Neural progenitor cell (in vitro differentiated cells): ENCODE data around the gene CRK.

ENCODE experiments used
- EZH2phosphoT487 ChIP-seq: fragments of 200-600 bp; sonication (generic); IDR thresholded peaks from 2 replicates; pipeline ENCODE4 v1.6.1; 2017; ENCODE audit warnings: antibody characterized with exemption
- TF ChIP-seq, protein P1 (sequence below): fragments of 200-600 bp; sonication (generic); IDR thresholded peaks from 2 replicates; pipeline ENCODE4 v1.5.1; 2017; ENCODE audit warnings: antibody characterized with exemption, mild to moderate bottlenecking

- TF ChIP-seq, protein P1, sequence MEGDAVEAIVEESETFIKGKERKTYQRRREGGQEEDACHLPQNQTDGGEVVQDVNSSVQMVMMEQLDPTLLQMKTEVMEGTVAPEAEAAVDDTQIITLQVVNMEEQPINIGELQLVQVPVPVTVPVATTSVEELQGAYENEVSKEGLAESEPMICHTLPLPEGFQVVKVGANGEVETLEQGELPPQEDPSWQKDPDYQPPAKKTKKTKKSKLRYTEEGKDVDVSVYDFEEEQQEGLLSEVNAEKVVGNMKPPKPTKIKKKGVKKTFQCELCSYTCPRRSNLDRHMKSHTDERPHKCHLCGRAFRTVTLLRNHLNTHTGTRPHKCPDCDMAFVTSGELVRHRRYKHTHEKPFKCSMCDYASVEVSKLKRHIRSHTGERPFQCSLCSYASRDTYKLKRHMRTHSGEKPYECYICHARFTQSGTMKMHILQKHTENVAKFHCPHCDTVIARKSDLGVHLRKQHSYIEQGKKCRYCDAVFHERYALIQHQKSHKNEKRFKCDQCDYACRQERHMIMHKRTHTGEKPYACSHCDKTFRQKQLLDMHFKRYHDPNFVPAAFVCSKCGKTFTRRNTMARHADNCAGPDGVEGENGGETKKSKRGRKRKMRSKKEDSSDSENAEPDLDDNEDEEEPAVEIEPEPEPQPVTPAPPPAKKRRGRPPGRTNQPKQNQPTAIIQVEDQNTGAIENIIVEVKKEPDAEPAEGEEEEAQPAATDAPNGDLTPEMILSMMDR = no peak
- TF ChIP-seq EZH2phosphoT487 = no peak
These were observed 16.1 kb upstream of the CRK start for GRCh38 chr17:1471911-1472821.
